Measurements from ENCODE around the gene DAB2IP.
A peak's percentile ranks its signal among the peaks of the same experiment; 100 is the strongest.
"Not testable (repeated sequence)": the region's sequence is repeated elsewhere in the genome, so short reads cannot be mapped to it uniquely, and the experiment has no call there.

DAB2IP gene

GRCh38 chr9:121736934-121737462 lies 85.6 kb downstream of the DAB2IP start:
- no peak overlapping the region for H3K4me3 ChIP-seq (ENCODE audit: low read depth, low read length)
- in situ Hi-C loops (cut with HindIII; ENCODE audit: low sequenced_read_pairs) = loop anchor here (25.0 kb wide), 1 partner anchor 250 kb away; no protein-coding TSS in a partner anchor
- DNase-seq (ENCODE audit: low read depth, low spot score) = no peak
- no peak for TF ChIP-seq CTCF (IDR thresholded peaks at IDR 0.05; ENCODE audit: low read depth, low read length)

- no peak overlapping the region for H3K4me3 ChIP-seq (ENCODE audit: low read depth, low read length)
- in situ Hi-C loops (cut with HindIII; ENCODE audit: low sequenced_read_pairs) = loop anchor here (25.0 kb wide), 1 partner anchor 250 kb away; no protein-coding TSS in a partner anchor
- DNase-seq (ENCODE audit: low read depth, low spot score) = no peak
- TF ChIP-seq CTCF (IDR thresholded peaks at IDR 0.05; ENCODE audit: low read depth, low read length) = no peak
Measured at GRCh38 chr9:121737481-121737931, 86.1 kb downstream of the DAB2IP start.

- DNase-seq (ENCODE audit: low read depth, low spot score) = no peak
- no peak for TF ChIP-seq CTCF (IDR thresholded peaks at IDR 0.05; ENCODE audit: low read depth, low read length)
- no peak overlapping the region for H3K4me3 ChIP-seq (ENCODE audit: low read depth, low read length)
- in situ Hi-C loops (cut with HindIII; ENCODE audit: low sequenced_read_pairs) = loop anchor here (25.0 kb wide), 1 partner anchor 249 kb away; no protein-coding TSS in a partner anchor
Measured at GRCh38 chr9:121738411-121738810, 87.0 kb downstream of the DAB2IP start.

GRCh38 chr9:121738968-121739367 lies 87.5 kb downstream of the DAB2IP start:
- DNase-seq (ENCODE audit: low read depth, low spot score) = peak; percentile 44
- in situ Hi-C loops (cut with HindIII; ENCODE audit: low sequenced_read_pairs) = loop anchor here (25.0 kb wide), 1 partner anchor 248 kb away; no protein-coding TSS in a partner anchor
- TF ChIP-seq CTCF (IDR thresholded peaks at IDR 0.05; ENCODE audit: low read depth, low read length) = no peak
- H3K4me3 ChIP-seq (ENCODE audit: low read depth, low read length) = no peak overlapping the region

- TF ChIP-seq CTCF (IDR thresholded peaks at IDR 0.05; ENCODE audit: low read depth, low read length) = no peak
- in situ Hi-C loops (cut with HindIII; ENCODE audit: low sequenced_read_pairs) = loop anchor here (25.0 kb wide), 1 partner anchor 247 kb away; no protein-coding TSS in a partner anchor
- DNase-seq (ENCODE audit: low read depth, low spot score) = no peak
- H3K4me3 ChIP-seq (ENCODE audit: low read depth, low read length) = no peak overlapping the region
Measured at GRCh38 chr9:121739971-121740370, 88.5 kb downstream of the DAB2IP start.

GRCh38 chr9:121741228-121741918 lies 89.9 kb downstream of the DAB2IP start:
- no peak for TF ChIP-seq CTCF (IDR thresholded peaks at IDR 0.05; ENCODE audit: low read depth, low read length)
- no peak overlapping the region for H3K4me3 ChIP-seq (ENCODE audit: low read depth, low read length)
- in situ Hi-C loops (cut with HindIII; ENCODE audit: low sequenced_read_pairs) = loop anchor here (25.0 kb wide), 1 partner anchor 246 kb away; no protein-coding TSS in a partner anchor
- DNase-seq (ENCODE audit: low read depth, low spot score) = no peak

GRCh38 chr9:121741919-121742283 lies 90.5 kb downstream of the DAB2IP start:
- in situ Hi-C loops (cut with HindIII; ENCODE audit: low sequenced_read_pairs) = loop anchor here (25.0 kb wide), 1 partner anchor 245 kb away; no protein-coding TSS in a partner anchor
- not testable (repeated sequence) for H3K4me3 ChIP-seq (ENCODE audit: low read depth, low read length); DNase-seq (ENCODE audit: low read depth, low spot score)

Data from astrocyte of the spinal cord (primary cell).